DOHH2 (cell line): ENCODE measurements around the gene RBM20.

ENCODE experiments used
- H3F3A ChIP-seq: fragments of 200-600 bp; sonication (generic), shearing (Covaris generic); 2 replicates; pipeline ENCODE4 v1.6.0; 2016; ENCODE audit warnings: antibody characterized with exemption, mild to moderate bottlenecking; ENCODE audit not compliant: control insufficient read depth, insufficient read depth
- H3K27ac ChIP-seq: fragments of 200-600 bp; sonication (generic); 2 replicates; pipeline ENCODE4 v1.5.1; 2014; ENCODE audit warnings: low read depth, mild to moderate bottlenecking, low read length, moderate library complexity
- H3K27me3 ChIP-seq: fragments of 200-600 bp; sonication (generic); 2 replicates; pipeline ENCODE4 v1.6.1; 2014; ENCODE audit warnings: mild to moderate bottlenecking, low read length, mixed read lengths; ENCODE audit not compliant: control insufficient read depth
- H3K36me3 ChIP-seq: fragments of 200-600 bp; sonication (generic); 2 replicates; pipeline ENCODE4 v1.6.1; 2014; ENCODE audit warnings: mild to moderate bottlenecking, low read length, moderate library complexity, mixed read lengths; ENCODE audit not compliant: control insufficient read depth
- H3K4me1 ChIP-seq: fragments of 200-600 bp; sonication (generic); 2 replicates; pipeline ENCODE4 v1.6.1; 2014; ENCODE audit warnings: mild to moderate bottlenecking, low read length, mixed read lengths; ENCODE audit not compliant: control insufficient read depth
- H3K4me2 ChIP-seq: fragments of 200-600 bp; sonication (generic); 2 replicates; pipeline ENCODE4 v1.6.0; 2014; ENCODE audit warnings: mild to moderate bottlenecking, low read length, moderate library complexity
- H3K4me3 ChIP-seq: fragments of 200-600 bp; sonication (generic); 2 replicates; pipeline ENCODE4 v1.5.1; 2014; ENCODE audit warnings: mild to moderate bottlenecking, low read length, mixed read lengths
- H3K79me2 ChIP-seq: fragments of 200-600 bp; sonication (generic); 2 replicates; pipeline ENCODE4 v1.6.1; 2014; ENCODE audit warnings: mild to moderate bottlenecking, low read length, mixed read lengths; ENCODE audit not compliant: control insufficient read depth
- H3K9me2 ChIP-seq: fragments of 200-600 bp; sonication (generic); replicated peaks from 2 replicates; pipeline ENCODE4 v1.6.1; 2014; ENCODE audit warnings: mild to moderate bottlenecking, low read length, mixed read lengths; ENCODE audit not compliant: control insufficient read depth
- H3K9me3 ChIP-seq: fragments of 200-600 bp; sonication (generic); 2 replicates; pipeline ENCODE4 v1.6.1; 2014; ENCODE audit warnings: antibody characterized with exemption, low read length, mixed read lengths; ENCODE audit not compliant: control insufficient read depth, insufficient read depth
- H4K20me1 ChIP-seq: fragments of 200-600 bp; sonication (generic); 2 replicates; pipeline ENCODE4 v1.6.0; 2014; ENCODE audit warnings: low read depth, mild to moderate bottlenecking, antibody characterized with exemption, low read length, moderate library complexity; ENCODE audit not compliant: control insufficient read depth, insufficient read depth
- CTCF ChIP-seq: fragments of 200-600 bp; sonication (generic); IDR thresholded peaks from one replicate; pipeline ENCODE4 v1.5.1; 2014; ENCODE audit warnings: antibody characterized with exemption, mild to moderate bottlenecking, low read depth, low read length; ENCODE audit not compliant: poor library complexity, severe bottlenecking
- EZH2phosphoT487 ChIP-seq: fragments of 200-600 bp; sonication (generic); IDR thresholded peaks from 2 replicates; pipeline ENCODE4 v1.6.1; 2017; ENCODE audit warnings: borderline replicate concordance, mild to moderate bottlenecking, antibody characterized with exemption, low read length, moderate library complexity, mixed read lengths

The RBM20 gene

GRCh38 chr10:110667620-110668343 lies 23.6 kb downstream of the RBM20 start:
- Histone ChIP-seq H3K27ac (no peak overlapping the region), H4K20me1 (no peaks in the 10 kb centered on the region), H3K9me2 (no peaks in the 10 kb centered on the region), H3K9me3 (no peaks in the 10 kb centered on the region), H3K36me3 (no peaks in the 10 kb centered on the region), H3K4me3 (no peak overlapping the region), H3K4me1 (peaks cover 5% of the 10 kb centered on the region), H3F3A (no peaks in the 10 kb centered on the region), H3K27me3 (peaks cover 9% of the 10 kb centered on the region), H3K79me2 (no peaks in the 10 kb centered on the region), H3K4me2 (no peak overlapping the region)
- TF ChIP-seq EZH2phosphoT487 (no peak), CTCF (no peak)

GRCh38 chr10:110668443-110668842 lies 24.3 kb downstream of the RBM20 start:
- peaks cover 8% of the 10 kb centered on the region for H3K4me1 ChIP-seq
- H3K4me3 ChIP-seq: no peak overlapping the region
- H3K4me2 ChIP-seq: no peak overlapping the region
- H3K36me3 ChIP-seq: no peaks in the 10 kb centered on the region
- no peaks in the 10 kb centered on the region for H3K9me2 ChIP-seq
- H3F3A ChIP-seq: no peaks in the 10 kb centered on the region
- H3K27ac ChIP-seq: no peak overlapping the region
- no peaks in the 10 kb centered on the region for H4K20me1 ChIP-seq
- no peaks in the 10 kb centered on the region for H3K9me3 ChIP-seq
- TF ChIP-seq EZH2phosphoT487 (no peak), CTCF (no peak)
- H3K79me2 ChIP-seq: no peaks in the 10 kb centered on the region
- peaks cover 5% of the 10 kb centered on the region; the same call in 1 of the 2 replicates for H3K27me3 ChIP-seq

- Histone ChIP-seq H3F3A (no peaks in the 10 kb centered on the region), H3K9me2 (no peaks in the 10 kb centered on the region), H3K4me1 (peaks cover 8% of the 10 kb centered on the region), H3K9me3 (no peaks in the 10 kb centered on the region), H3K4me3 (no peak overlapping the region), H3K36me3 (no peaks in the 10 kb centered on the region), H3K79me2 (no peaks in the 10 kb centered on the region), H3K27ac (no peak overlapping the region), H3K27me3 (peaks cover 5% of the 10 kb centered on the region; the same call in 1 of the 2 replicates), H3K4me2 (no peak overlapping the region), H4K20me1 (no peaks in the 10 kb centered on the region)
- no peak for TF ChIP-seq CTCF
- no peak for TF ChIP-seq EZH2phosphoT487
Observed at GRCh38 chr10:110670335-110670734, 26.2 kb downstream of the RBM20 start.
